Measurements from ENCODE around the gene MCTP1.

The MCTP1 gene

DNA sequence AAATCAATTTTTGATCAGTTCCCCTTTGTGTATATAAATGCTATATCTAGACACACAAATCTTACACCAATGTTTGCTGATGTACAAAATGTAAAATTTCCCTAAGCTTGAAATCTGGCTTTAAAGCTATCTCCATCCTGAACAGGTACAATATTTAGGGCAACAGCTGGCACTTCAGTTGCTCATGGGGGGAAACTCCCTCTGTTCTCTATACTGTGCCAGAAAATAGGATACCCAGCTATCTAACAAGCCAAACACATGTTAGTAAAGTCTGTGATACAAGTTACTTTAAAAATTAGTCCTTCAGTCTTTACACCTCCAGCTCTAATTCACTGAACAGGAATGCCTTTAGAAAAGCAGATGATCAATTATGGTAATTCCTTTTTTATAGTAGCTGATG, 474.6 kb downstream of the MCTP1 start:
- no peak for TF ChIP-seq ZFX (IDR thresholded peaks at IDR 0.05)
- no peak for TF ChIP-seq CTCF (conservative IDR thresholded peaks at IDR 0.05)

GRCh38 chr5:94808497-94808896, 476.4 kb downstream of the MCTP1 start:
- TF ChIP-seq CTCF (conservative IDR thresholded peaks at IDR 0.05) = no peak
- TF ChIP-seq ZFX (IDR thresholded peaks at IDR 0.05) = no peak
- H3K27ac ChIP-seq = no peak overlapping the region

More for the DNA sequence above, 474.6 kb downstream of the MCTP1 start:
- no peak overlapping the region for H3K27ac ChIP-seq

- H3K27ac ChIP-seq = no peak overlapping the region
- TF ChIP-seq CTCF (conservative IDR thresholded peaks at IDR 0.05) (no peak), ZFX (IDR thresholded peaks at IDR 0.05) (no peak)
These were observed 476.9 kb downstream of the MCTP1 start for GRCh38 chr5:94807985-94808384.

- no peak for TF ChIP-seq CTCF (conservative IDR thresholded peaks at IDR 0.05)
- TF ChIP-seq ZFX (IDR thresholded peaks at IDR 0.05) = no peak
These were observed 482.4 kb downstream of the MCTP1 start for GRCh38 chr5:94802450-94802849.

GRCh38 chr5:94796586-94796985, 488.3 kb downstream of the MCTP1 start:
- TF ChIP-seq ZFX (IDR thresholded peaks at IDR 0.05) (no peak), CTCF (conservative IDR thresholded peaks at IDR 0.05) (no peak)
- no peak overlapping the region for H3K27ac ChIP-seq

More at GRCh38 chr5:94802450-94802849, 482.4 kb downstream of the MCTP1 start:
- no peak overlapping the region for H3K27ac ChIP-seq

- no peak overlapping the region for H3K27ac ChIP-seq
- TF ChIP-seq ZFX (IDR thresholded peaks at IDR 0.05) (no peak), CTCF (conservative IDR thresholded peaks at IDR 0.05) (no peak)
These were observed 491.1 kb downstream of the MCTP1 start for GRCh38 chr5:94793816-94794198.

DNA sequence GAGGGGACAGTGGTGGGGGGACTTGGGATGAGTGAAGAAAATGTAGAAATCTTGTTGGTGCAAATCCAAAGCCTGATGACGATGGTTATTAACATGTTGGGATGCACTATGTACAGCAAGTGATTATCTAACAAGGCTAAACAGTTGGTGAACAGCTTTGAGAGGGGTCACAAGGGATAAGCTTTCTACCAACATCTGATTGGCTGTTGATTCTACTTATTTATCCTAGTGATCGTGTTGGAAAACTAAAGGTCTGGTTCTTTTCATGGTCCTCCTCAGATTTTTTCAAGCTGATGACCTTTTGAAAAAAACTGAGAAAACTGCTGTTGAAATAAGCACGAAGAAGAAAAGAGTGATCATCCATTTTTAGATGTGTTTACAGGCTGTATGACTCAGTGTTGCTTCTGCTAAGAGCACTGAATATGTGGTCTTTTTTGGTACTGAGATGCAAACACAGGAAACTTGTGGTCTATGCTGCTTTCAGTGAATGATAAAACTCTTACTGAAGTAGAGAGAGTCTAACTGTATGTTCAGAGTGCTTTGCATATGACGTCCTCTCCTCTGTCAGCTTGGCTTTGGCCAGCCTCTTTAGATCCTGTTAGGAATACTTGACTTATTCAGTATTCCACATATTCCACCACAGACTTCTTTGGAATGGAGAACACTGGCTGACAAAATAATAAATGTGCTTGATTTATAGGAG, 491.6 kb downstream of the MCTP1 start:
- H3K27ac ChIP-seq = no peak overlapping the region

More for the DNA sequence above, 491.6 kb downstream of the MCTP1 start:
- no peak for TF ChIP-seq ZFX (IDR thresholded peaks at IDR 0.05)
- TF ChIP-seq CTCF (conservative IDR thresholded peaks at IDR 0.05) = no peak
